ENCODE results near the gene TPSAB1.

- TF ChIP-seq EP300 (IDR thresholded peaks at IDR 0.05) (no peak), POLR2AphosphoS5 (IDR thresholded peaks at IDR 0.05) (no peak), POLR2A (IDR thresholded peaks at IDR 0.05) (no peak)
- TF ChIP-seq, protein P1, sequence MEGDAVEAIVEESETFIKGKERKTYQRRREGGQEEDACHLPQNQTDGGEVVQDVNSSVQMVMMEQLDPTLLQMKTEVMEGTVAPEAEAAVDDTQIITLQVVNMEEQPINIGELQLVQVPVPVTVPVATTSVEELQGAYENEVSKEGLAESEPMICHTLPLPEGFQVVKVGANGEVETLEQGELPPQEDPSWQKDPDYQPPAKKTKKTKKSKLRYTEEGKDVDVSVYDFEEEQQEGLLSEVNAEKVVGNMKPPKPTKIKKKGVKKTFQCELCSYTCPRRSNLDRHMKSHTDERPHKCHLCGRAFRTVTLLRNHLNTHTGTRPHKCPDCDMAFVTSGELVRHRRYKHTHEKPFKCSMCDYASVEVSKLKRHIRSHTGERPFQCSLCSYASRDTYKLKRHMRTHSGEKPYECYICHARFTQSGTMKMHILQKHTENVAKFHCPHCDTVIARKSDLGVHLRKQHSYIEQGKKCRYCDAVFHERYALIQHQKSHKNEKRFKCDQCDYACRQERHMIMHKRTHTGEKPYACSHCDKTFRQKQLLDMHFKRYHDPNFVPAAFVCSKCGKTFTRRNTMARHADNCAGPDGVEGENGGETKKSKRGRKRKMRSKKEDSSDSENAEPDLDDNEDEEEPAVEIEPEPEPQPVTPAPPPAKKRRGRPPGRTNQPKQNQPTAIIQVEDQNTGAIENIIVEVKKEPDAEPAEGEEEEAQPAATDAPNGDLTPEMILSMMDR (IDR thresholded peaks at IDR 0.05), result no peak
Measured at GRCh38 chr16:1262210-1262845, 21.8 kb downstream of the TPSAB1 start.
